CD1c-positive myeloid dendritic cell (primary cell): ENCODE results near the gene NXT1.
"Not testable (repeated sequence)": the region's sequence is repeated elsewhere in the genome, so short reads cannot be mapped to it uniquely, and the experiment has no call there.

Experiments used
- DNase-seq: peaks from one replicate; pipeline ENCODE4 v3.0.0-alpha.2; 2016; ENCODE audit errors: extremely low spot score

Gene NXT1

DNA sequence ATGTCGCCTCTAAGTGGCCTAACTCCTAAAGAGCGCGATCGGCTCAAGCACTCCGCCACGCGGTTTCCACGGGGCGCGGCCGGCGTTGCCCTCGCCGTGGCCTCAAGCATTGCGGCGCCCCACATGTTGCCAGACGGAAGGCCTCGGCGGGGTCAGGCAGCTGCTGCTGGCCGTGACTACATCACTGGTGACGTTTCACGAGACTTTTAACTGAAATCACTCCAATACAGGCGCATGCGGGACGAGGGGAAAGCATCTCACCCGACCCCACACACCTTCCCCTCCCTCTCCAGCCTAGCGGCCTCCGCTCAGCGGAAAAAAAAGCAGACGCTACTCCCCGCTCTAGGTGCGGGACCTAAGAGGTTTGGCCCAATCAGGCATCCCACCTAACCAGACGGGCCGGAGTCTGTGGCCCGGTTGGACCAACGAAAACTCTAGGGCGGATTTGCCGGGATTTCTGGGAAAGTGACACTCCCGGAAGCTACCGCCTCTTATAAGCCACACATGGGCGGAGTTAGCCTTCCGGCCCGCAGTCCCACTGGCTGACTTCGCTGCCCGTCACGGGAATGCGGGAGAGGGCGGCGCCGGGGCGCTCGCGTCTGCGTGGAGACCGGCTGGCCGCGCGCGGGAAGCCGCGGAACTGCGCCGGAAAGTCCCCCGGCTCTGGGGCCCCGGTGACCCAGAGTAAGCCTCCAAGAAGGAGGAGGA, at the start of gene NXT1:
Gene NXT1 (plus strand): TSS at position 596 of the 708 bp plus-strand sequence. CDS start 3,251 bp downstream, outside the sequence.
- peak; percentile 99 for DNase-seq

DNA sequence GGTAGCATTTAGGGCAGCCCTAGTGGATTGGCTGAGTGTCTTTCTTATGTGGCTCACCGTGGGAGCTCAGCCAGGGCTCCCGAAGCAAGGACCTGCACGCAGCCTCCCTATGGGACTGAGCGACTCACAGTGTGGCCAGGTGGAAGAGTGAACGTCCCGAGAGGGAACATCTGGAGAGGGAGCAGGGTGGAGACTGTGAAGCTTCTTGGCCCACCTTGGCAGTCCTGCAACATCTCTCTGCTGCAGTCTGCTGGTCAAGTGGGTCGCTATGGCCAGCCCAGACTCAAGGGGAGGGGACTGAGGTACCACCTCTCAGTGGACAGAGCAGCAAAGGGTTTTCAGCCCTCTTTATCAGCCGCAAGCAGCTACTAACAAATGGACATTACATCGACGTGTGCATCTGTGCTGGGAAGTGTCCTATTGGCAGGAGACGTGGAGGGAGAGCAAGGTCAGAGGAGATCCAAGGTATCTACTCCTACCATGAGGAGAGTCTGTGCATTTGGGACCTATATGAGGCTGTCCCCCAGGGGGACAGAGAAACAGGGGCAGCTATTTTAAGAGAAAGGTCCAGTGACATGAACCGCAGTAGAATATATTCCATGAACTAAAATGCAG, 49.0 kb upstream of the NXT1 start:
- DNase-seq = no peak

DNA sequence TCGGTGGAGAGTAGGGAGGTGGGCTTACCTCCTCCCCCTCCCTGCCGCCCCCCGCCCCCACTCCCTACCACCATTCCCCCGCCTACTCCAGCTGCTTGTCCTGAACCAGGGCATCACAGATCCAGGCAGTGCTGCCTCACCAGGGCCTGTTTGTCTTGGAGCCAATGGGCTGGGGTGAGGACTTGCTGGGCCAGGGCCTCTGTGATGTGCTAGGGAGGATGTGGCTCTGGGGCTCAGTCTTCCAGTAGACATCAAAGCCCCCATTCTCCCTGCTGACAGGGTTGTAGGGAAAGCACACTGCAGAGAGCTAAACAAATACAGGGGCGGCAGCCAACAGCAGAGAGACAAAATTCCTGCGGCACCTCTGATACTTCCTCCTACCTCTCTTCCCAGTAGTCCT, 48.2 kb upstream of the NXT1 start:
- DNase-seq = no peak

DNA sequence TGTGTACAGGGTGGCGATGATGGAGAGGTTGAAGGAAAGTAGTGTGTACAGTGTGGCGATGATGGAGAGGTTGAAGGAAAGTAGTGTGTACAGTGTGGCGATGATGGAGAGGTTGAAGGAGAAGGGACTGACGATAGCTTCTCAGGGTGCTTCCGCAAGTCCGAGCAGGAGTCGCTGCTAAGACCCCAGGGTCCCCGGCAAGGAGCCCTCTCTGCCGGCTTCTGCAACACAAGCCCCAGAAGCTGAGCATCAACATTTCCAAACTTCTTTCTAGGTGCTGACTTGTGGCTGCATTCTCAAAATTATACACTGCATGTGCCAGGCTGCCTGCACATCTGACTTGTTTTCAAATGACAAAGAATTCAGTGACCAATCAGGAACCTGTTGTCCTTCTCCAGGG, 47.8 kb upstream of the NXT1 start:
- no peak for DNase-seq

DNA sequence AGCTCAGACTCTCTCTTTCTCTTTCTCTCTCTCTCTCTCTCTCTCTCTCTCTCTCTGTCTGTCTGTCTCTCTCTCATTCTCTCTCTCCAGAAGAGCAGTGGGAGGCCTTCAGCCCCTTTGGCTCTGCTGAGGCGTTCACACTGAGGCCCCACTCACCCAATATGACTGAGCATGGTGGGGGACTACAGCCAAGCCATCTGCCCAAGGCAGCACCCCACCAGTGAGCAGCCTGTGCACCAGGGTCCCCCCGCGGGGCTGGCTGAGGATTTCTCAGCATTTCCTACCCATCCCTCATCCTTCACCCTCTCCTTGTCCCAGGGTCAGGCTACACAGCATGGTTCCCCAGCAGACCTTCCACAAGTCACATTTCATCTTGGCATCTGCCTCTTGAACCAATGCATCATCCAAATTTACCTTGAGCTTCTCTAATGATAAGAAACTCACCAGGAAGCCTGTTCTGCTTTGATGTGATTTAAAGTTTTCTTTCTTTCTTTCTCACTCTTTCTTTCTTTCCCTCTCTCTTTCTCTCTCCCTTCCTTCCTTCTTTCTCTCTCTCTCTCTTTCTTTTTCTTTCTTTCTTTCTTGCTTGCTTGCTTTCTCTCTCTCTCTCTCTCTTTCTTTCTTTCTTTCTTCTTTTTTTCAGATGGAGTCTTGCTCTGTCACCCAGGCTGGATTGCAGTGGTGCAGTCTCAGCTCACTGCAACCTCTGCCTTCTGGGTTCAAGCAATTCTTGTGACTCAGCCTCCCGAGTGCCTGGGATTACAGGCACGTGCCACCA, 47.1 kb upstream of the NXT1 start:
- DNase-seq = no peak

DNA sequence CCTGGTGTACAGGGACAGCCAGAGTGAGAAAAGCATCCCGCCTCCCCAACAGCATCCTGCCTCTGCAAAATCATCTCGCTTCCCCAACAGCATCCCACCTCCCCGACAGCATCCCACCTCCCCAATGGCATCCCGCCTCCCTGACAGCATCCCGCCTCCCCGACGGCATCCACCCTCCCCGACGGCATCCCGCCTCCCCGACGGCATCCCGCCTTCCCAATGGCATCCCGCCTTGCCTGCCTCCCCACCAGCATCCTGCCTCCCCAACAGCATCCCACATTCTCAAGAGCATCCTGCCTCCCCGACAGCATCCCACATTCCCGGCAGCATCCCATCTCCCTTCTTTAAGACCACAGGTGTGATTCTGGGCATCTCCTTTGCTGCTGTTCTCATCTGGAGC, 46.0 kb upstream of the NXT1 start:
- DNase-seq = no peak

DNA sequence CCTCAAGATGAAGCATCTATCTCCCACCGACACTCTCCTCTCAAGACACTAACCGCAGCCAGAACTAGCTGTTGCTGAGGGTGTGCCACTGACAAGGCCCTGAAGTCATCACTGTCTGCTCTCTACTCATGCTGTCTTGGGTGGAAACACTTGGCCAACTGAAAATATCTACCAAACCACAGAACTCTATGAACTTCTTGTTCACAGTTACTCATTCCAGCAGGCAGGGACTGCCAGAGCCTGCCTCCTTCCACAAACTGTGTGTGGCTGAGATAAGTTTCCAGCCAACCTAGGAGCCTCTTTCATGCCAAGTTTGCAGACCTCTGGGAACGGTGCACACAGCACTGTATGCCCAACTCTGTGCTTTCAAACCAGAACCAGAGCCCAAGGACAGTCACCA, 45.5 kb upstream of the NXT1 start:
- DNase-seq = no peak

DNA sequence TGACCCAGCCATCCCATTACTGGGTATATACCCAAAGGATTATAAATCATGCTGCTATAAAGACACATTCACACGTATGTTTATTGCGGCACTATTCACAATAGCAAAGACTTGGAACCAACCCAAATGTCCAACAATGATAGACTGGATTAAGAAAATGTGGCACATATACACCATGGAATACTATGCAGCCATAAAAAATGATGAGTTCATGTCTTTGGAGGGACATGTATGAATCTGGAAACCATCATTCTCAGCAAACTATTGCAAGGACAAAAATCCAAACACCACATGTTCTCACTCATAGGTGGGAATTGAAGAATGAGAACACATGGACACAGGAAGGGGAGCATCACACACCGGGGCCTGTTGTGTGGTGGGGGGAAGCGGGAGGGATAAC, 43.2 kb upstream of the NXT1 start:
- DNase-seq = not testable (repeated sequence)

DNA sequence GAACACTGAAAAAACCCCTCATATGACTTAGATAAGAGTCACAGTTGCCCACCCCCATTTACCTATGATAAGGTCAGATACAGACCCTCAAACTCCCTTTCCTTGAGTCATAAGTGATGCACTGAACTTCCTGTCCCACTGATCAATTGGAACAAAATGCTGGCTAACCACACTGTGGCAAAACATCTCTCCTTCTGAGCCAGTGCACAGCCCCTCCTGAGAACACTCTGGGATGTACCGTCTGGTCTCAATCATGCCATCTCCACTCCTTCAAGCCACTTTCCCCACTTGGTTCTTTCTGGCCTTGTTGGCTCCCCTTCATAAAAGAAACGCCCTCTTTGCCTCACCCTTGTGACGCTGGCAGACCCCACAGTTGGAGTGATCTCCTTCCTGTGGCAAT, 42.6 kb upstream of the NXT1 start:
- no peak for DNase-seq

DNA sequence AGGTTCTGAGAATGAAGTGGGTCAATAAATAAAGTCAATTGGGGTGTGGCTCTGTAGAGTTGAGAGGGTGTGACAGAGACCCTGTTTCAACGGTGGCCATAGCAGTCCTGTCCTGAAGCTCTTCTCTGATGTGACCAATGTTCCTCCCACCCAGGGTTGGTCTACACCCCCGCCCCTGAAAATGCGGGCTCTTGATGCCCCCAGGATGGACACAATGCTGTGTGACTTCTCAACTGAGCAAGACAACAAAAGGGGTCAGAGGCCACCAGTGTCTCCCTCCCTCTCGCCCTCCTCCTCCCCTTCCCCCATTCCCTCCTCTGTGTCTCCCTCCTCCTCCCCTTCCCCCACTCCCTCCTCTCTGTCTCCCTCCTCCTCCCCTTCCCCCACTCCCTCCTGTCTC, 41.7 kb upstream of the NXT1 start:
- no peak for DNase-seq

DNA sequence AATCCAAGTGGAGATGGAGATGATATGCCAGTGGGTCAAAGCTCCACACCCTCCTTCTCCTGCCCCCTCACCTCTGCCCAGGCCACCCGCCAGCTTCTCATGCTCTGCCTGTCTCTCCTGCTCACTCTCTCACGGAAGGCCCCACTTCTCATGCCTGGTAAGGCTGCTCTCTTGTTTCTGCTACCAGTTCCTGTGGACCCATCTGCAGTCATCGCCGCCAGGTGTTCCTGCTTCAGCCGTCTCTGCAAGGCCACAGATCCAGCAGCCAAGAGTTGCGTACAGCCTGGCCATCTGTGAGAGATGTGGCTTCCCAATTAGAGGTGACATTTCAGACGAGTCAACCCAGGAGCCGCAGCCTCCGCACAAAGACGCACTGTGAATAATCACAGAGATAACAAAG, 40.8 kb upstream of the NXT1 start:
- no peak for DNase-seq

DNA sequence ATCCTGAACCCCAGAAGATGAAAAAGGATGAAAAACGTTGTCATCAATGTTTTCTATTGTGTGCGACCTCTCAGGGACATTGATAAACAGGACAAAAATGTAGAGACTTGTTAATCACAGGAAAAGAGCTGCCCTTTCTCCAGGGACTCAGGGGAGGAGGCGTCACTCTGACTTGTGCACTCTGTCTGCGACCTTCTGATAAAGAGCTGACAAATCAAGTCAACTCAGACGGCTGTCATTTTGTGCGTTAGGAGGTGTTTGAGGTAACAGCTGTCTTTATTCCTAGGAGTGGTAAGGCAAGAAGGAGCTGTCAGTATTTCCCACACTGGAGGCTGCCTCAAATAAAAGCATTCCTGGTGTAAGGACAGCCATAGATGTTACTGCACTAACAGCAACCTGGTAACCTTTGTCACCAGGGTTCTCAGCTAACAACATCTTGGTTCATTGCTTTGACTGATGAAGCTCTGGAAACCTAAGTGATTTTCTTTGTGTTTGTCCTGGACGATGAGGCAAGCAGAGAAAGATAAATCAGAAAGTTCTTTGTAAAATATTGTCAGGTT, 38.6 kb upstream of the NXT1 start:
- DNase-seq = no peak

DNA sequence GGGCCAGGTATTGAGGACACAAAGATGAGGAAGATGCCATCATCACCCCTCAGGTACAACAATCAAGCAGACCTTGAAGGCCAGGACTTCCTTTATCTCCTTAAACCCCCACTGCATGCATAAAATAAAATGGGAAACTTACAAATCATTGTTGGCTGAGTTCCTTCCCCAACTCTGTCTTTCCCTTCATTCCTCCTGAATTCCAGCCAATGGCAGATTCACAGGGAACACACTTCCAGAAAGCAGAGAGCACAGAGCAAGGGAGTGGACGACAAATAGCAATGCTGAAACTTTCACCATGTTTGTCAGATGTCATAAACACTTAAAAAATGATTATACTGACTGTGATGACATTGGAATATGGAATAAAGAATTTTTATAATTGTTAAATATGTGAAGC, 37.3 kb upstream of the NXT1 start:
- no peak for DNase-seq

DNA sequence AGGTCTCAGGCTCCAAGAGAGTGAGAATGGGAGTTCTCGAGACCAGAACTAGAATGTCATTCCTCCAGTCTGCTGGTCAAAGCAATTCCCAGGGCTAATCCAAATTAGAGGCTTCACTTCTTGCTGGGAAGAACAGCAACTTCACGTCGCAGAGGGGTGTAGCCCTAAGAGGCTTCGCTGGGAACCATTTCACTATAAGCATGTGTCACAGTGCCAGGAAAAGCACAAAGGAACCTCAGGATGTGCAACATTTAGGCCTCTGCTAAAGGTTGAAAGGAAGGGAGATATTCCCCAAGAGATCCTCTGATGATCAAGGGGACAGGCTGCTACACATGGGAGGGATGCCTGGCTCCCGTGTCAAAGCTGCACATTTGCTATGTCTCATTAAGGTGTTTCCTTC, 35.9 kb upstream of the NXT1 start:
- no peak for DNase-seq

DNA sequence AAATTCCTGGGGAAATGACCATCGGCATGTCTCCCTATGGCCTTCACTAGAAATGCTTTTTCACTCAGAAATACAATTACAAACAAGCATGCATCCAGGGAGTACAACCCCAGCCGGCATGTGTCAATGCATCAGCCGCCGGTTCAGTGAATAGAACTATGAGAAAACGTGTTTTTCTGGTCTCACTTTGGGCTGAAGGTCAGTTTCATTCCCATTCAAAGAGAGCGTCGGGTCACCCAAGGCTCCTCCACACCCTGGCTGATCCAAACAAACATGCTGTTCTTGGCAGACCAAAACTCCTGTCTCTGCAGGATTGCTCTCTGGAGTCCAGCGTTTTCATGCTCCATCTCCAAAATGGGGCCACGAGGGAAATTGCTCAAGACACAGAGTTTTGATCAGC, 35.5 kb upstream of the NXT1 start:
- no peak for DNase-seq

DNA sequence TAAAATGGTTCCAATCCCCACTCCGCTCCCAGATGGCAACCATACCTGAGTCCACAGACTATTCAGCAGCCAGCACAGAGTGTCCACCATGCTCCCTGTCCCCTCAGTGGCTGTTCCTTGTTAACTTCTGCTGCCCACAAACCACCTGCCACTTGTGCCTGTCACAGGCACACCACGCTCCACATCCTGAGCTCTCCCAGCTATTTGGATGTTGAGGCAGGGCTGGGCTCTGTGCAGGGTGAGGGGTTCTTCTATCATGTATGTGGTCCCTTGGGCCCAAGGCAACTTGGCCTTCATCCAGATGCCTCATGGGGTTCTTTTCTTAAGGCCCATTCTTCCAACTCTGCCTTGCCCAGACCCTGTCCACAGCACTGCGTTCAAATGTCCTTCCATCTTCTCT, 34.0 kb upstream of the NXT1 start:
- no peak for DNase-seq

DNA sequence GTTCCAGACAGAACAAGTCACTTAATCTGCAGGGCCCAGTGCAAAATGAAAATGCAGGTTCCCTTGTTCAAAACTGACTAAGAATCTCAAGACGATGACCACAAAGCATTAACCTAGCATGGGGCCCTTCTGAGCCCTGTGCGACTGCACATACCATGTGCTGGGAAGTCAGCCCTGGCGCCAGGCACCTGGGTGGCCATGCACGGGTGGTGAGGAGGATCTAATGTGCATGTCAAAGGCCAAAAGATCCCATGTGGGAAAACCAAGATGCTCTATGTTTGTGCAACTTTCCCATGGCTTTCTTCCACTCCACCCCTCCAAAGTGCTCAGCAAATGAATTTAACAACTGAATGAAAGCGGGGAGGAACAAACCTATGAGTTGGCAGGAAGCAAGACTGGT, 33.5 kb upstream of the NXT1 start:
- DNase-seq = no peak

DNA sequence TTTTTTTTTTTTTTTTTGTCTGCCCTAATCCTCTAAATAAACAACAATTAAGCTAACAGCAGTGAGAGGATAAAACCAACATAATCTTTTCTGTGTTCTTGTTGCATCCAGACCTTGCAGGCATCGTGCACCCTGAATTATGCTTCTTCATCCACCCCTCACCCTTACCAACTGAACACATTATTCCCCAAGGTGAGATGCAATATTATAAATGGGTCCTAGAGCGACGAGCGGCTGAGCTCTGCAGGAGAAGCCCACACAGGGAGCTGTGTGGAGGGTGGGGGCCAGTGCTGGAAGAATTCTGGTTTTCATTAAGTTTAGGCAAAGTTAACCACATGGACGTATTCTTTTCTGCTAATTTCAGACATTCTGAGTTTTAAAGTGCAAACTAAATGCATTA, 32.2 kb upstream of the NXT1 start:
- DNase-seq = no peak

DNA sequence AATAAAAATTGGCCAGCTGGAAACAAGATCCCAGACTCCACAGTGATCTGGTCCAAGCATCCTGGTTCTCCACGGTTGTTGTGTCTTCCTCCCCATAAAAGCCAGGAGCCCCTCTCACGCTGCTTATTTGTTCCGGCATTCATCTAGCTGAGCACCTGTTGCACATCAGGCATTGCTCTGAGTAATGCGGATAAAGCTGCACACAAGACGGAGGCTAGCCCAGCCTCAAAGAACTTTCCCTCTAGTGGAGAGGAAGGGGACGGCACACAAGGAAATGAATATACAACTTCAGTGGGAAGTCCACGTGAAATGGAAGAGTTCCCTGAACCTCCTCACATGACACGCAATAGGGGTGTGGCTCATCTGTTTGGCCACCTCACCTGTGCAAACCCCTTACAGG, 30.3 kb upstream of the NXT1 start:
- DNase-seq = peak; percentile 2

DNA sequence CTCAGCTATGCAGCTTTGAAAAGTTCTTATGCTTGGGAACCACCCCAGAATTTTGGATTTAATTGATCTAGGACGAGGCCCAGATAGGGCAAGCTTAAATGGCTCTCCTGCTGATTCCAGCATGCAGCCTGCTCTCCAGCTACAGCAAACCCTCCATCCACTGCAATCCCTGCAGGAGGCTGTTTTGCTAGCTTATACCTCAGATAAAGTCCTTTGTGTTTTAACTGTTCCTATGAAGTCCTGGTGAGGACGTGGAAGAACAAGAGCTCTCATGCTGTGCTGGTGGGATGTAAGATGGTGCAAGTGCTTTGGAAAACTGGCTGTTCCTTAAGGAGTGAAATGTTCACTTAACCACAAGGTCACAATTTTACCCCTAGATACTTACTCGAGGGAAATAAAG, 25.5 kb upstream of the NXT1 start:
- DNase-seq = no peak

DNA sequence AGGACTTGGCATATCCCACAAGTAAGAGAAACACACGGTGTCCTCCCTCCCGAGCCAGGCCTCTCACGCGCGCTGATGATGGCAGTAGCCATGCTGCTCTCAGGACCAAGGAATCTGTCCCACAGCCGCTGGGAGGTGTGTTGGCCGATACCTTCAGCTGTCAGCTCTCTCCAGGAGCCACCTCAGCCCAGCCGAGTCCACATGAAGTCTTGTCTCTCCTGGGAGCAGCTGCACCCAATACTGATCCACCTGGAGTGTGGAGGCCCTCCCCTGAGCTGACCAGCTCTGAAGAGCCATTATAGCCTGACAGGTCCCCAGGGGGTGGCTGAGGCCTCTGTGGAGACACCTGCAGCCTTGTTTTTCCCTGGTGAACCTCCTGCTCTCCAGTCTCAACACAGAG, 23.8 kb upstream of the NXT1 start:
- DNase-seq = no peak

DNA sequence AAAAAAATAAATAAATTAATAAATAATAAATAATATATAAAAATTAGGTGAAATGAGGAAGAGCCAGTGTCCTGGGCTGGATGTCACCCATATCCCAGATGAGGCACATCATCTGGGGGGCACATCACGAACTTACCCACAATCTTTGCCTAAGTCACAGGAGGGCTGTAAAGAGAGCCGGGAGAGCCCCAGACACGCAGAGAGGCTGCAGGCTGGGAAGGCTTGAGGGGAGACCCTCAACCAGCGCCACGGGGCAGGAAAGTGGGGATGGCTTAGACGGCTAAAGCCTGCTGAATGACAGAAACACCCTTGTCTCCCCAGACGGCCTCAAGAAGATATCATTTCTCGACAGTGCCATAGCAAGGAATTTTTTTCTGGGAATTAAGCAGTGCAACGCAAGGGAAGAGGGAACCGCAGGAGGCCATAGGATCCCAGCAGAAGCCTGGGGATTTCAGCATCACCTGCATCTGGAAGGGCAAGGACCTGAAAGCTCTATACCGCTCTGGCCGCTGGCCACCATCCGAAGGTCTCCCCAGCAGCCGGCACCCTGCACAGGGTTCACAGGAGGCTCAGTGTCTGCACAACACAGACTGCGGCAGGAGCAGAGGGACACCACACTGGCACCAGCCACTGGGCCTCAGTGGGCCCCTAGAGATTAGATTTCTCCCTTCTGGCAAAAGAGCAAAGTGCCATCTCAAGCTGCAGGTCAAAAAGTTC, 22.8 kb upstream of the NXT1 start:
- DNase-seq = no peak
